HEK293 (cell line): Measurements from ENCODE around the gene IL1RAP.
"Not testable (repeated sequence)": the region's sequence is repeated elsewhere in the genome, so short reads cannot be mapped to it uniquely, and the experiment has no call there.

Experiments used
- CTCF ChIP-seq: fragments of 450-650 bp; formaldehyde crosslinking; IDR thresholded peaks from 2 replicates; pipeline ENCODE4 v1.5.1; 2016; ENCODE audit warnings: missing biosample characterization, missing genetic modification characterization
- HOXA7 ChIP-seq: sonication (generic); formaldehyde crosslinking; IDR thresholded peaks from 2 replicates; pipeline ENCODE4 v1.8.1; 2022; ENCODE audit warnings: missing genetic modification reagents, borderline replicate concordance
- PBX3 ChIP-seq: sonication (generic); formaldehyde crosslinking; IDR thresholded peaks from 2 replicates; pipeline ENCODE4 v1.8.1; 2022; ENCODE audit warnings: mild to moderate bottlenecking, moderate library complexity, missing genetic modification reagents
- TCF7L2 ChIP-seq: IDR thresholded peaks from 2 replicates; pipeline ENCODE4 v1.6.1; 2011; ENCODE audit warnings: low read depth, mild to moderate bottlenecking, inconsistent platforms, low read length, moderate library complexity, borderline replicate concordance
- ZBTB6 ChIP-seq: fragments of 450-650 bp; formaldehyde crosslinking; IDR thresholded peaks from 2 replicates; pipeline ENCODE4 v1.5.1; 2017; ENCODE audit warnings: missing biosample characterization, missing genetic modification characterization
- ZNF121 ChIP-seq: fragments of 450-650 bp; formaldehyde crosslinking; IDR thresholded peaks from 2 replicates; pipeline ENCODE4 v1.5.1; 2016; ENCODE audit warnings: missing biosample characterization, missing genetic modification characterization
- ZNF138 ChIP-seq: fragments of 450-650 bp; formaldehyde crosslinking; IDR thresholded peaks from 2 replicates; pipeline ENCODE4 v1.5.1; 2016; ENCODE audit warnings: missing biosample characterization, missing genetic modification characterization, borderline replicate concordance
- ZNF184 ChIP-seq: fragments of 450-650 bp; IDR thresholded peaks from 2 replicates; pipeline ENCODE4 v1.5.1; 2018; ENCODE audit warnings: missing biosample characterization, mild to moderate bottlenecking, missing genetic modification characterization
- ZNF221 ChIP-seq: fragments of 450-650 bp; formaldehyde crosslinking; IDR thresholded peaks from 2 replicates; pipeline ENCODE4 v1.5.1; 2017; ENCODE audit warnings: missing biosample characterization, missing genetic modification characterization, borderline replicate concordance
- ZNF398 ChIP-seq: fragments of 450-650 bp; formaldehyde crosslinking; IDR thresholded peaks from 2 replicates; pipeline ENCODE4 v1.5.1; 2017; ENCODE audit warnings: missing biosample characterization, missing genetic modification characterization
- ZNF529 ChIP-seq: fragments of 450-650 bp; formaldehyde crosslinking; IDR thresholded peaks from 2 replicates; pipeline ENCODE4 v1.5.1; 2017; ENCODE audit warnings: missing genetic modification characterization, missing biosample characterization; ENCODE audit not compliant: insufficient replicate concordance
- ZNF544 ChIP-seq: fragments of 450-650 bp; formaldehyde crosslinking; IDR thresholded peaks from 2 replicates; pipeline ENCODE4 v1.5.0; 2017; ENCODE audit warnings: missing biosample characterization, missing genetic modification characterization
- ZNF580 ChIP-seq: fragments of 450-650 bp; formaldehyde crosslinking; IDR thresholded peaks from 2 replicates; pipeline ENCODE4 v1.5.1; 2016; ENCODE audit warnings: missing biosample characterization, missing genetic modification characterization
- ZNF768 ChIP-seq: fragments of 450-650 bp; formaldehyde crosslinking; IDR thresholded peaks from 2 replicates; pipeline ENCODE4 v1.5.1; 2018; ENCODE audit warnings: missing biosample characterization, mild to moderate bottlenecking, missing genetic modification characterization

GRCh38 chr3:190677868-190678267, 164.0 kb downstream of the IL1RAP start:
- TF ChIP-seq CTCF (tag by site-specific recombination); ZNF580 (tag by site-specific recombination); ZNF184; PBX3 (CRISPR knock-in tag); ZNF221; ZBTB6 (tag by site-specific recombination); HOXA7 (CRISPR knock-in tag); ZNF768 (tag by site-specific recombination); ZNF529 (tag by site-specific recombination); ZNF138 (tag by site-specific recombination); TCF7L2; ZNF544 (tag by site-specific recombination); ZNF398 (tag by site-specific recombination); ZNF121 (tag by site-specific recombination): not testable (repeated sequence)
